Panc1 (cell line): ENCODE data around the gene CARD10. TPM values are rescaled to one million over a fixed set of nuclear protein-coding genes. Genes with fewer than 3 reads are reported as not detected.

Source experiments
- ATAC-seq: fragments of 200-7000 bp; cut with Tn5 transposase; 2 replicates; pipeline ENCODE4 v1.9.1; 2020; ENCODE audit warnings: mild to moderate bottlenecking, moderate library complexity
- BruUV-seq: library from RNA; stranded (reverse); fragments of 400-500 nt; replicated peaks from 2 replicates; lab custom pipeline; 2021; lab: Mats Ljungman, UMichigan
- CTCF ChIA-PET: fragments of 300-600 bp; sonication (Branson Sonifier 250); formaldehyde crosslinking; loops from one replicate; lab custom pipeline; 2022; ENCODE audit warnings: antibody characterized with exemption; lab: Charles Lee
- POLR2A ChIA-PET: fragments of 300-600 bp; sonication (Branson Sonifier 250); formaldehyde crosslinking; loops from one replicate; lab custom pipeline; 2022; ENCODE audit warnings: antibody characterized with exemption; lab: Charles Lee
- DNase-seq: peaks from one replicate; pipeline ENCODE4 v3.0.0-alpha.2; 2010; ENCODE audit warnings: low read depth, low spot score
- H3K27ac ChIP-seq: 2 replicates; pipeline ENCODE4 v1.5.1; 2011; ENCODE audit warnings: mild to moderate bottlenecking, low read length, inconsistent platforms
- H3K27me3 ChIP-seq: fragments of 200-500 bp; sonication (Bioruptor generic); 2 replicates; pipeline ENCODE4 v1.6.0; 2014; ENCODE audit warnings: low read length, inconsistent platforms; ENCODE audit not compliant: control insufficient read depth, insufficient read depth
- H3K36me3 ChIP-seq: fragments of 200-500 bp; sonication (Bioruptor generic); 2 replicates; pipeline ENCODE4 v1.5.1; 2014; ENCODE audit warnings: inconsistent platforms, mild to moderate bottlenecking, low read length, moderate library complexity; ENCODE audit not compliant: control insufficient read depth, insufficient read depth
- H3K4me1 ChIP-seq: 2 replicates; pipeline ENCODE4 v1.5.1; 2011; ENCODE audit warnings: inconsistent platforms, mild to moderate bottlenecking, low read length, moderate library complexity; ENCODE audit not compliant: control insufficient read depth, insufficient read depth
- H3K4me3 ChIP-seq, 2 experiments: 2 replicates each; pipeline ENCODE4 v1.5.1; 2011 to 2012; ENCODE audit warnings: low read depth in 2 of 2, low read length in 2 of 2, mild to moderate bottlenecking in 2 of 2, inconsistent platforms in 1 of 2, moderate library complexity in 1 of 2
- H3K9me3 ChIP-seq: fragments of 200-500 bp; sonication (Bioruptor generic); 2 replicates; pipeline ENCODE4 v1.5.1; 2014; ENCODE audit warnings: low read depth, mild to moderate bottlenecking, inconsistent platforms, low read length, moderate library complexity; ENCODE audit not compliant: control insufficient read depth, insufficient read depth
- POLR2AphosphoS5 ChIP-seq: IDR thresholded peaks from 2 replicates; pipeline ENCODE4 v1.6.1; 2012; ENCODE audit warnings: mild to moderate bottlenecking, low read depth, low read length, moderate library complexity
- SIN3A ChIP-seq: IDR thresholded peaks from 2 replicates; pipeline ENCODE4 v1.6.1; 2012; ENCODE audit warnings: low read depth, mild to moderate bottlenecking, low read length, moderate library complexity, borderline replicate concordance; ENCODE audit not compliant: insufficient read depth
- TCF7L2 ChIP-seq: IDR thresholded peaks from 2 replicates; pipeline ENCODE4 v1.6.1; 2011; ENCODE audit warnings: mild to moderate bottlenecking, low read depth, low read length, inconsistent platforms
- in situ Hi-C: cut with HindIII; loops from 2 replicates; pipeline ENCODE4 v1.10.0; 2016; ENCODE audit warnings: low sequenced_read_pairs, low pct_unique_long_range_greater_than_20kb
- intact Hi-C: fragments of 100-400 bp; cut with micrococcal nuclease; formaldehyde crosslinking; loops from one replicate; pipeline ENCODE4 v1.10.0; 2022; ENCODE audit not compliant: unreplicated experiment
- total RNA-seq: library from RNA; stranded (reverse); gene quantifications from one replicate; pipeline ENCODE4 v1.2.1, GENCODE V29; 2021; ENCODE audit not compliant: unreplicated experiment
- TF ChIP-seq, protein P1 (sequence below): fragments of 450-650 bp; IDR thresholded peaks from 2 replicates; pipeline ENCODE4 v1.5.1; 2017; ENCODE audit warnings: mild to moderate bottlenecking
- TF ChIP-seq, protein P2 (sequence below), 2 experiments: IDR thresholded peaks; 2 replicates each; pipeline ENCODE4 v1.6.1; 2011 to 2012; ENCODE audit warnings: low read depth in 2 of 2, control low read depth in 1 of 2, low read length in 1 of 2, mild to moderate bottlenecking in 1 of 2, moderate library complexity in 1 of 2; ENCODE audit not compliant: insufficient read depth in 1 of 2

Gene CARD10
- total RNA-seq, 1 experiment from 2014 or later: 43.1 TPM

GRCh38 chr22:37526376-37526775 is 7.2 kb upstream of the CARD10 start:
- TF ChIP-seq TCF7L2 (no peak), POLR2AphosphoS5 (no peak), SIN3A (no peak)
- TF ChIP-seq, protein P1, sequence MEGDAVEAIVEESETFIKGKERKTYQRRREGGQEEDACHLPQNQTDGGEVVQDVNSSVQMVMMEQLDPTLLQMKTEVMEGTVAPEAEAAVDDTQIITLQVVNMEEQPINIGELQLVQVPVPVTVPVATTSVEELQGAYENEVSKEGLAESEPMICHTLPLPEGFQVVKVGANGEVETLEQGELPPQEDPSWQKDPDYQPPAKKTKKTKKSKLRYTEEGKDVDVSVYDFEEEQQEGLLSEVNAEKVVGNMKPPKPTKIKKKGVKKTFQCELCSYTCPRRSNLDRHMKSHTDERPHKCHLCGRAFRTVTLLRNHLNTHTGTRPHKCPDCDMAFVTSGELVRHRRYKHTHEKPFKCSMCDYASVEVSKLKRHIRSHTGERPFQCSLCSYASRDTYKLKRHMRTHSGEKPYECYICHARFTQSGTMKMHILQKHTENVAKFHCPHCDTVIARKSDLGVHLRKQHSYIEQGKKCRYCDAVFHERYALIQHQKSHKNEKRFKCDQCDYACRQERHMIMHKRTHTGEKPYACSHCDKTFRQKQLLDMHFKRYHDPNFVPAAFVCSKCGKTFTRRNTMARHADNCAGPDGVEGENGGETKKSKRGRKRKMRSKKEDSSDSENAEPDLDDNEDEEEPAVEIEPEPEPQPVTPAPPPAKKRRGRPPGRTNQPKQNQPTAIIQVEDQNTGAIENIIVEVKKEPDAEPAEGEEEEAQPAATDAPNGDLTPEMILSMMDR: no peak
- TF ChIP-seq, protein P2, sequence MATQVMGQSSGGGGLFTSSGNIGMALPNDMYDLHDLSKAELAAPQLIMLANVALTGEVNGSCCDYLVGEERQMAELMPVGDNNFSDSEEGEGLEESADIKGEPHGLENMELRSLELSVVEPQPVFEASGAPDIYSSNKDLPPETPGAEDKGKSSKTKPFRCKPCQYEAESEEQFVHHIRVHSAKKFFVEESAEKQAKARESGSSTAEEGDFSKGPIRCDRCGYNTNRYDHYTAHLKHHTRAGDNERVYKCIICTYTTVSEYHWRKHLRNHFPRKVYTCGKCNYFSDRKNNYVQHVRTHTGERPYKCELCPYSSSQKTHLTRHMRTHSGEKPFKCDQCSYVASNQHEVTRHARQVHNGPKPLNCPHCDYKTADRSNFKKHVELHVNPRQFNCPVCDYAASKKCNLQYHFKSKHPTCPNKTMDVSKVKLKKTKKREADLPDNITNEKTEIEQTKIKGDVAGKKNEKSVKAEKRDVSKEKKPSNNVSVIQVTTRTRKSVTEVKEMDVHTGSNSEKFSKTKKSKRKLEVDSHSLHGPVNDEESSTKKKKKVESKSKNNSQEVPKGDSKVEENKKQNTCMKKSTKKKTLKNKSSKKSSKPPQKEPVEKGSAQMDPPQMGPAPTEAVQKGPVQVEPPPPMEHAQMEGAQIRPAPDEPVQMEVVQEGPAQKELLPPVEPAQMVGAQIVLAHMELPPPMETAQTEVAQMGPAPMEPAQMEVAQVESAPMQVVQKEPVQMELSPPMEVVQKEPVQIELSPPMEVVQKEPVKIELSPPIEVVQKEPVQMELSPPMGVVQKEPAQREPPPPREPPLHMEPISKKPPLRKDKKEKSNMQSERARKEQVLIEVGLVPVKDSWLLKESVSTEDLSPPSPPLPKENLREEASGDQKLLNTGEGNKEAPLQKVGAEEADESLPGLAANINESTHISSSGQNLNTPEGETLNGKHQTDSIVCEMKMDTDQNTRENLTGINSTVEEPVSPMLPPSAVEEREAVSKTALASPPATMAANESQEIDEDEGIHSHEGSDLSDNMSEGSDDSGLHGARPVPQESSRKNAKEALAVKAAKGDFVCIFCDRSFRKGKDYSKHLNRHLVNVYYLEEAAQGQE (IDR thresholded peaks at IDR 0.05; ENCODE audit: insufficient read depth in 1 of 2, low read depth in 2 of 2, low read length in 1 of 2): no peak
- in situ Hi-C loops (no loop called here), intact Hi-C loops (no loop called here)
- ChIA-PET CTCF (no interaction called here), POLR2A (no interaction called here)
- Histone ChIP-seq H3K36me3 (no peaks in the 10 kb centered on the region), H3K9me3 (no peaks in the 10 kb centered on the region), H3K27me3 (no peaks in the 10 kb centered on the region), H3K4me3 (no peak overlapping the region), H3K27ac (0 out of 2 replicates have a peak overlapping the region, but pooled peaks have one; percentile 69), H3K4me1 (peaks cover 9% of the 10 kb centered on the region; the same call in 1 of the 2 replicates)
- ATAC-seq (no peak), DNase-seq (no peak)
- no TSS peak for BruUV-seq

GRCh38 chr22:37525746-37526350 is 6.6 kb upstream of the CARD10 start:
- BruUV-seq: no TSS peak
- Histone ChIP-seq H3K9me3 (no peaks in the 10 kb centered on the region), H3K36me3 (no peaks in the 10 kb centered on the region), H3K27ac (peak overlapping the region; percentile 69), H3K27me3 (no peaks in the 10 kb centered on the region), H3K4me3 (no peak overlapping the region), H3K4me1 (peaks cover 14% of the 10 kb centered on the region)
- ATAC-seq (peak; percentile 51), DNase-seq (no peak)
- POLR2A ChIA-PET: interaction anchor here (0.5 kb wide), 1 partner anchor 16 kb away, joined by 5 read pairs; no protein-coding TSS in a partner anchor
- CTCF ChIA-PET: interaction anchor here (0.6 kb wide), 1 partner anchor 54 kb away, joined by 5 read pairs; the partner anchor contains the start of gene LGALS2
- in situ Hi-C loops: no loop called here
- TF ChIP-seq, protein P2 (IDR thresholded peaks at IDR 0.05; ENCODE audit: insufficient read depth in 1 of 2, low read depth in 2 of 2, low read length in 1 of 2): no peak
- TF ChIP-seq, protein P1: no peak
- TF ChIP-seq TCF7L2 (no peak), POLR2AphosphoS5 (no peak), SIN3A (no peak)
- intact Hi-C loops: no loop called here
